H9 (cell line): ENCODE results near the gene TLN1. TPM values are rescaled to one million over a fixed set of nuclear protein-coding genes. Genes with fewer than 3 reads are reported as not detected.

Experiments used
- DNase-seq: peaks from one replicate; pipeline ENCODE4 v3.0.0-alpha.2; 2017
- H2AFZ ChIP-seq: one replicate; pipeline ENCODE4 v1.6.1; 2013; ENCODE audit warnings: mild to moderate bottlenecking, low read length, control low read depth, moderate library complexity
- H2AK5ac ChIP-seq: 2 replicates; pipeline ENCODE4 v1.6.1; 2013; ENCODE audit warnings: low read length, control low read depth, mixed read lengths; ENCODE audit not compliant: insufficient read length
- H2BK120ac ChIP-seq: one replicate; pipeline ENCODE4 v1.6.1; 2013; ENCODE audit warnings: low read depth, mild to moderate bottlenecking, low read length, control low read depth, inconsistent platforms; ENCODE audit not compliant: poor library complexity, severe bottlenecking
- H2BK12ac ChIP-seq: 2 replicates; pipeline ENCODE4 v1.6.1; 2013; ENCODE audit warnings: low read length, control low read depth, mixed read lengths, low read depth; ENCODE audit not compliant: insufficient read length
- H2BK15ac ChIP-seq: 2 replicates; pipeline ENCODE4 v1.6.1; 2013; ENCODE audit warnings: low read depth, low read length, control low read depth
- H2BK20ac ChIP-seq: one replicate; pipeline ENCODE4 v1.6.1; 2013; ENCODE audit warnings: low read depth, mild to moderate bottlenecking, low read length, control low read depth, inconsistent platforms; ENCODE audit not compliant: poor library complexity, severe bottlenecking
- H2BK5ac ChIP-seq: 2 replicates; pipeline ENCODE4 v1.6.1; 2013; ENCODE audit warnings: low read length, control low read depth, mixed read lengths; ENCODE audit not compliant: insufficient read length
- H3K14ac ChIP-seq: 2 replicates; pipeline ENCODE4 v1.6.1; 2013; ENCODE audit warnings: low read length, control low read depth; ENCODE audit not compliant: insufficient read depth
- H3K18ac ChIP-seq: 2 replicates; pipeline ENCODE4 v1.6.1; 2013; ENCODE audit warnings: low read depth, mild to moderate bottlenecking, mixed read lengths, low read length, control low read depth; ENCODE audit not compliant: insufficient read length
- H3K23ac ChIP-seq: 2 replicates; pipeline ENCODE4 v1.6.1; 2013; ENCODE audit warnings: low read length, control low read depth, mixed read lengths, low read depth; ENCODE audit not compliant: insufficient read length
- H3K23me2 ChIP-seq: 2 replicates; pipeline ENCODE4 v1.6.1; 2013; ENCODE audit warnings: low read depth, mild to moderate bottlenecking, mixed read lengths, low read length, control low read depth; ENCODE audit not compliant: insufficient read length, poor library complexity, severe bottlenecking
- H3K27ac ChIP-seq: 2 replicates; pipeline ENCODE4 v1.5.1; 2013; ENCODE audit warnings: low read length, control low read depth, mixed read lengths, low read depth; ENCODE audit not compliant: insufficient read length
- H3K27me3 ChIP-seq: 2 replicates; pipeline ENCODE4 v1.6.1; 2013; ENCODE audit warnings: low read length, control low read depth, inconsistent platforms; ENCODE audit not compliant: insufficient read depth
- H3K4ac ChIP-seq: 2 replicates; pipeline ENCODE4 v1.6.1; 2013; ENCODE audit warnings: low read depth, mild to moderate bottlenecking, control low read depth, inconsistent platforms, low read length, moderate library complexity
- H3K4me1 ChIP-seq: 2 replicates; pipeline ENCODE4 v1.6.1; 2013; ENCODE audit warnings: low read length, control low read depth, inconsistent platforms; ENCODE audit not compliant: insufficient read depth
- H3K4me2 ChIP-seq: 2 replicates; pipeline ENCODE4 v1.6.1; 2013; ENCODE audit warnings: low read length, control low read depth, mixed read lengths; ENCODE audit not compliant: insufficient read length, insufficient read depth
- H3K56ac ChIP-seq: 2 replicates; pipeline ENCODE4 v1.6.1; 2013; ENCODE audit warnings: low read depth, mild to moderate bottlenecking, mixed read lengths, low read length, control low read depth; ENCODE audit not compliant: insufficient read length
- H3K79me1 ChIP-seq: 2 replicates; pipeline ENCODE4 v1.6.1; 2013; ENCODE audit warnings: low read depth, mild to moderate bottlenecking, moderate library complexity, low read length, control low read depth, inconsistent platforms; ENCODE audit not compliant: insufficient read depth, poor library complexity, severe bottlenecking
- H3K79me2 ChIP-seq: 2 replicates; pipeline ENCODE4 v1.6.1; 2013; ENCODE audit warnings: low read length, control low read depth, inconsistent platforms; ENCODE audit not compliant: insufficient read depth
- H3K9ac ChIP-seq: 2 replicates; pipeline ENCODE4 v1.6.1; 2013; ENCODE audit warnings: low read length, control low read depth, mixed read lengths; ENCODE audit not compliant: insufficient read length; ENCODE audit errors: extremely low read depth
- H3K9me3 ChIP-seq: one replicate; pipeline ENCODE4 v1.6.1; 2013; ENCODE audit warnings: low read depth, low read length, inconsistent platforms; ENCODE audit not compliant: control insufficient read depth
- H3T11ph ChIP-seq: one replicate; pipeline ENCODE4 v1.6.1; 2013; ENCODE audit warnings: mild to moderate bottlenecking, low read length, control low read depth, inconsistent platforms
- H4K20me1 ChIP-seq: one replicate; pipeline ENCODE4 v1.6.1; 2013; ENCODE audit not compliant: control insufficient read depth, insufficient read length, insufficient read depth
- H4K5ac ChIP-seq: 2 replicates; pipeline ENCODE4 v1.6.1; 2013; ENCODE audit warnings: low read depth, mild to moderate bottlenecking, mixed read lengths, low read length, control low read depth; ENCODE audit not compliant: insufficient read length
- H4K8ac ChIP-seq: replicated peaks from 2 replicates; pipeline ENCODE4 v1.6.1; 2013; ENCODE audit warnings: low read length, control low read depth, mixed read lengths, low read depth; ENCODE audit not compliant: insufficient read length
- H4K91ac ChIP-seq: 2 replicates; pipeline ENCODE4 v1.6.1; 2013; ENCODE audit warnings: low read depth, mild to moderate bottlenecking, moderate library complexity, mixed read lengths, low read length, control low read depth; ENCODE audit not compliant: insufficient read length
- H3K27ac Mint-ChIP-seq, 3 experiments: 2 replicates in 2 of 3; 3 replicates in 1 of 3; pipeline ENCODE4 v1.8.0; 2020 to 2021; ENCODE audit warnings: mixed read lengths in 3 of 3, mild to moderate bottlenecking in 1 of 3, moderate library complexity in 1 of 3
- H3K27me3 Mint-ChIP-seq: 2 replicates; pipeline ENCODE4 v1.8.0; 2021; ENCODE audit warnings: low read depth, mild to moderate bottlenecking, moderate library complexity, mixed read lengths
- H3K36me3 Mint-ChIP-seq, 3 experiments: 2 replicates in 2 of 3; 3 replicates in 1 of 3; pipeline ENCODE4 v1.8.0; 2020 to 2021; ENCODE audit warnings: low read depth in 3 of 3, mixed read lengths in 3 of 3; ENCODE audit not compliant: insufficient read depth in 1 of 3
- H3K4me1 Mint-ChIP-seq, 2 experiments: 2 replicates each; pipeline ENCODE4 v1.8.0; 2020; ENCODE audit warnings: mixed read lengths in 2 of 2
- H3K4me3 Mint-ChIP-seq, 2 experiments: 2 replicates in 1 of 2; 3 replicates in 1 of 2; pipeline ENCODE4 v1.8.0; 2020 to 2021; ENCODE audit warnings: mild to moderate bottlenecking in 2 of 2, mixed read lengths in 2 of 2, moderate library complexity in 1 of 2
- H3K9me3 Mint-ChIP-seq, 2 experiments: 2 replicates in 1 of 2; 3 replicates in 1 of 2; pipeline ENCODE4 v1.8.0; 2020; ENCODE audit warnings: mild to moderate bottlenecking in 2 of 2, mixed read lengths in 2 of 2, moderate library complexity in 1 of 2
- WGBS: extraction: QIAGEN DNeasy Blood & Tissue Kit; methylation state at CpG from one replicate; pipeline ENCODE4 v1.1.7; 2013; ENCODE audit warnings: missing lambda C conversion rate, low lambda C conversion rate, mixed read lengths; ENCODE audit not compliant: insufficient read length; ENCODE audit errors: extremely low coverage; 5-methylcytosine and 5-hydroxymethylcytosine counted together
- total RNA-seq: library from RNA; stranded (reverse); gene quantifications from 2 replicates; pipeline ENCODE4 v1.2.1, GENCODE V29; 2021
- TF ChIP-seq, protein P1 (sequence below): fragments of 200-600 bp; sonication (generic); conservative IDR thresholded peaks from 3 replicates; pipeline ENCODE4 v1.8.0; 2021; ENCODE audit warnings: antibody characterized with exemption, mild to moderate bottlenecking

The TLN1 gene
- total RNA-seq, 1 experiment from 2014 or later: 102 TPM

GRCh38 chr9:35686222-35687203 is 45.5 kb downstream of the TLN1 start:
- no peaks in the 10 kb centered on the region; the same call in 1 of the 2 replicates for H3K79me2 ChIP-seq
- no peak overlapping the region for H2BK20ac ChIP-seq
- DNase-seq: no peak
- no peak overlapping the region for H4K5ac ChIP-seq
- H2BK12ac ChIP-seq: no peak overlapping the region
- no peak overlapping the region for H2BK120ac ChIP-seq
- no peaks in the 10 kb centered on the region for H3K27me3 ChIP-seq
- no CpG with 5 or more reads among the region's 11 CpGs for WGBS
- no peak overlapping the region for H3K18ac ChIP-seq
- no peak overlapping the region for H3T11ph ChIP-seq
- H3K14ac ChIP-seq: no peak overlapping the region
- H3K27ac ChIP-seq: no peak overlapping the region
- TF ChIP-seq, protein P1, sequence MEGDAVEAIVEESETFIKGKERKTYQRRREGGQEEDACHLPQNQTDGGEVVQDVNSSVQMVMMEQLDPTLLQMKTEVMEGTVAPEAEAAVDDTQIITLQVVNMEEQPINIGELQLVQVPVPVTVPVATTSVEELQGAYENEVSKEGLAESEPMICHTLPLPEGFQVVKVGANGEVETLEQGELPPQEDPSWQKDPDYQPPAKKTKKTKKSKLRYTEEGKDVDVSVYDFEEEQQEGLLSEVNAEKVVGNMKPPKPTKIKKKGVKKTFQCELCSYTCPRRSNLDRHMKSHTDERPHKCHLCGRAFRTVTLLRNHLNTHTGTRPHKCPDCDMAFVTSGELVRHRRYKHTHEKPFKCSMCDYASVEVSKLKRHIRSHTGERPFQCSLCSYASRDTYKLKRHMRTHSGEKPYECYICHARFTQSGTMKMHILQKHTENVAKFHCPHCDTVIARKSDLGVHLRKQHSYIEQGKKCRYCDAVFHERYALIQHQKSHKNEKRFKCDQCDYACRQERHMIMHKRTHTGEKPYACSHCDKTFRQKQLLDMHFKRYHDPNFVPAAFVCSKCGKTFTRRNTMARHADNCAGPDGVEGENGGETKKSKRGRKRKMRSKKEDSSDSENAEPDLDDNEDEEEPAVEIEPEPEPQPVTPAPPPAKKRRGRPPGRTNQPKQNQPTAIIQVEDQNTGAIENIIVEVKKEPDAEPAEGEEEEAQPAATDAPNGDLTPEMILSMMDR: no peak
- H4K8ac ChIP-seq: no peak overlapping the region
- no peaks in the 10 kb centered on the region for H3K27me3 Mint-ChIP-seq
- H3K23ac ChIP-seq: no peak overlapping the region
- H3K4me3 Mint-ChIP-seq: peak overlapping the region in 1 of 2 experiments; percentile 40; a peak in 1 of 5 replicates
- peaks cover 43 to 69% (median 64%) of the 10 kb centered on the region in 3 experiments for H3K36me3 Mint-ChIP-seq
- no peak overlapping the region for H3K4ac ChIP-seq
- no peak overlapping the region for H3K56ac ChIP-seq
- H3K4me2 ChIP-seq: no peak overlapping the region
- no peaks in the 10 kb centered on the region for H3K9me3 ChIP-seq
- peaks cover 3% of the 10 kb centered on the region for H3K4me1 ChIP-seq
- no peak overlapping the region for H3K9ac ChIP-seq
- no peak overlapping the region for H2AK5ac ChIP-seq
- H3K4me1 Mint-ChIP-seq: peaks cover 27 to 30% of the 10 kb centered on the region in 2 experiments
- H3K23me2 ChIP-seq: peaks cover 6% of the 10 kb centered on the region
- H2AFZ ChIP-seq: no peak overlapping the region
- no peaks in the 10 kb centered on the region for H4K20me1 ChIP-seq
- peak overlapping the region in 1 of 3 experiments; percentile 85; a peak in 3 of 7 replicates for H3K27ac Mint-ChIP-seq
- no peaks in the 10 kb centered on the region for H3K79me1 ChIP-seq
- peaks cover 0 to 2% of the 10 kb centered on the region in 2 experiments; a peak in 2 of 5 replicates for H3K9me3 Mint-ChIP-seq
- no peak overlapping the region for H4K91ac ChIP-seq
- no peak overlapping the region for H2BK5ac ChIP-seq
- H2BK15ac ChIP-seq: no peak overlapping the region
